ENCODE measurements around the gene PIH1D1. TPM values are rescaled to one million over a fixed set of nuclear protein-coding genes. Genes with fewer than 3 reads are reported as not detected.
A peak's percentile ranks its signal among the peaks of the same experiment; 100 is the strongest.

PIH1D1 gene
- total RNA-seq, 1 experiment from 2014 or later = 153 TPM

GRCh38 chr19:49441210-49441959 lies 10.2 kb downstream of the PIH1D1 start, which contains the start of gene SLC17A7:
Gene SLC17A7 (minus strand): TSS chr19:49441527. CDS start chr19:49441379, 148 bp downstream.
- peaks cover 60% of the 10 kb centered on the region for H3K27me3 Mint-ChIP-seq (ENCODE audit: low read depth)
- peak within 1 kb of the TSS; percentile 81 for H3K27ac Mint-ChIP-seq
- peak within 1 kb of the TSS; percentile 66 for H3K4me3 Mint-ChIP-seq
- peaks cover 28% of the 10 kb centered on the region for H3K4me1 Mint-ChIP-seq
- peak; percentile 85 for DNase-seq (ENCODE audit: low spot score)
- H3K9me3 Mint-ChIP-seq = no peaks in the 10 kb centered on the region
- ChIA-PET CTCF (interaction anchor here (0.6 to 2.8 kb wide), 13 partner anchors 11 to 114 kb away, joined by 3 to 34 read pairs (median 11); partner anchors contain the start of genes ALDH16A1, DKKL1, GFY and PIH1D1), POLR2A (interaction anchor here (0.6 to 1.3 kb wide), 4 partner anchors 38 to 625 kb away, joined by 4 read pairs; partner anchors contain the start of gene DKKL1)
- peak; percentile 9 for ATAC-seq
- no peak for TF ChIP-seq MLX (CRISPR knock-in tag; IDR thresholded peaks at IDR 0.05)
- no peak for TF ChIP-seq EMX1 (CRISPR knock-in tag; IDR thresholded peaks at IDR 0.05)
- TF ChIP-seq ZNF263 (CRISPR knock-in tag; IDR thresholded peaks at IDR 0.05; ENCODE audit: low read depth) = no peak
- TF ChIP-seq PRDM15 (CRISPR knock-in tag; IDR thresholded peaks at IDR 0.05) = peak; percentile 78
- H3K36me3 Mint-ChIP-seq = peaks cover 3% of the 10 kb centered on the region

- no peak for ATAC-seq
- TF ChIP-seq MYBL2 (CRISPR knock-in tag; IDR thresholded peaks at IDR 0.05) (no peak), SP1 (CRISPR knock-in tag; conservative IDR thresholded peaks at IDR 0.05) (0 out of 2 replicates have a peak, but pooled peaks have one; percentile 7)
- no peaks in the 10 kb centered on the region for H3K9me3 Mint-ChIP-seq
- H3K36me3 Mint-ChIP-seq = no peaks in the 10 kb centered on the region
- no peak overlapping the region for H3K27ac Mint-ChIP-seq
- DNase-seq (ENCODE audit: low spot score) = no peak
- peaks cover 32% of the 10 kb centered on the region for H3K4me1 Mint-ChIP-seq
- CTCF ChIA-PET = interaction anchor here (0.6 to 2.8 kb wide), 8 partner anchors 11 to 1673 kb away, joined by 4 to 34 read pairs (median 10); partner anchors contain the start of genes ALDH16A1, GFY and PIH1D1
- POLR2A ChIA-PET = interaction anchor here (0.6 to 0.7 kb wide), 2 partner anchors 50 to 625 kb away, joined by 4 read pairs; no protein-coding TSS in a partner anchor
- peak overlapping the region; percentile 66 for H3K4me3 Mint-ChIP-seq
- peaks cover 68% of the 10 kb centered on the region for H3K27me3 Mint-ChIP-seq (ENCODE audit: low read depth)
Observed at GRCh38 chr19:49440439-49441209, 11.0 kb downstream of the PIH1D1 start.

GRCh38 chr19:49439836-49440235 lies 11.8 kb downstream of the PIH1D1 start:
- TF ChIP-seq ATF1 (CRISPR knock-in tag; IDR thresholded peaks at IDR 0.05) = no peak
- no peak for TF ChIP-seq MAX (CRISPR knock-in tag; IDR thresholded peaks at IDR 0.05)
- no peak for TF ChIP-seq MLX (CRISPR knock-in tag; IDR thresholded peaks at IDR 0.05)
- no peak for TF ChIP-seq TEAD4 (CRISPR knock-in tag; IDR thresholded peaks at IDR 0.05)
- no peak for TF ChIP-seq SOX15 (CRISPR knock-in tag; IDR thresholded peaks at IDR 0.05)
- TF ChIP-seq CTCF (IDR thresholded peaks at IDR 0.05) = no peak
- no peak for TF ChIP-seq USF1 (CRISPR knock-in tag; IDR thresholded peaks at IDR 0.05)
- TF ChIP-seq CREB1 (CRISPR knock-in tag; IDR thresholded peaks at IDR 0.05) = no peak
- H3K36me3 Mint-ChIP-seq = no peaks in the 10 kb centered on the region
- no peak overlapping the region for H3K27ac Mint-ChIP-seq
- peaks cover 7% of the 10 kb centered on the region for H3K9me3 Mint-ChIP-seq
- ChIA-PET CTCF (interaction anchor here (0.6 to 1.0 kb wide), 2 partner anchors 14 to 1673 kb away, joined by 3 to 4 read pairs; no protein-coding TSS in a partner anchor), POLR2A (no interaction called here)
- no peak for ATAC-seq
- peaks cover 76% of the 10 kb centered on the region for H3K27me3 Mint-ChIP-seq (ENCODE audit: low read depth)
- no peak for DNase-seq (ENCODE audit: low spot score)
- no peak overlapping the region for H3K4me3 Mint-ChIP-seq
- H3K4me1 Mint-ChIP-seq = peaks cover 36% of the 10 kb centered on the region
